ENCODE results near the gene FBXO40.

Gene FBXO40

GRCh38 chr3:121641127-121641526 is 47.9 kb downstream of the FBXO40 start:
- H3K27me3 Mint-ChIP-seq = no peaks in the 10 kb centered on the region
- peak overlapping the region; percentile 58 for H3K27ac Mint-ChIP-seq
- peaks cover 18% of the 10 kb centered on the region for H3K36me3 Mint-ChIP-seq
- no peak overlapping the region for H3K4me3 Mint-ChIP-seq
- peaks cover 21% of the 10 kb centered on the region for H3K4me1 Mint-ChIP-seq (ENCODE audit: low read depth)
- H3K9me3 Mint-ChIP-seq (ENCODE audit: low read depth) = no peaks in the 10 kb centered on the region

- peaks cover 23% of the 10 kb centered on the region for H3K4me1 Mint-ChIP-seq (ENCODE audit: low read depth)
- peaks cover 12% of the 10 kb centered on the region for H3K36me3 Mint-ChIP-seq
- H3K4me3 Mint-ChIP-seq = no peak overlapping the region
- peak overlapping the region; percentile 46 for H3K27ac Mint-ChIP-seq
- H3K27me3 Mint-ChIP-seq = no peaks in the 10 kb centered on the region
- H3K9me3 Mint-ChIP-seq (ENCODE audit: low read depth) = no peaks in the 10 kb centered on the region
Measured at GRCh38 chr3:121642601-121643314, 49.6 kb downstream of the FBXO40 start.

- Mint-ChIP-seq H3K36me3 (peaks cover 12% of the 10 kb centered on the region), H3K27ac (no peak overlapping the region), H3K9me3 (ENCODE audit: low read depth) (no peaks in the 10 kb centered on the region), H3K4me3 (no peak overlapping the region), H3K4me1 (ENCODE audit: low read depth) (peaks cover 31% of the 10 kb centered on the region), H3K27me3 (no peaks in the 10 kb centered on the region)
Measured at GRCh38 chr3:121645054-121645453, 51.9 kb downstream of the FBXO40 start.

GRCh38 chr3:121648219-121648958 is 55.2 kb downstream of the FBXO40 start:
- H3K36me3 Mint-ChIP-seq = peaks cover 7% of the 10 kb centered on the region
- H3K27ac Mint-ChIP-seq = peak overlapping the region; percentile 34
- H3K4me1 Mint-ChIP-seq (ENCODE audit: low read depth) = peaks cover 45% of the 10 kb centered on the region
- H3K4me3 Mint-ChIP-seq = no peak overlapping the region
- H3K9me3 Mint-ChIP-seq (ENCODE audit: low read depth) = no peaks in the 10 kb centered on the region
- no peaks in the 10 kb centered on the region for H3K27me3 Mint-ChIP-seq

GRCh38 chr3:121649645-121650044 is 56.5 kb downstream of the FBXO40 start:
- H3K4me3 Mint-ChIP-seq = no peak overlapping the region
- H3K9me3 Mint-ChIP-seq (ENCODE audit: low read depth) = no peaks in the 10 kb centered on the region
- H3K36me3 Mint-ChIP-seq = peaks cover 10% of the 10 kb centered on the region
- H3K4me1 Mint-ChIP-seq (ENCODE audit: low read depth) = peaks cover 58% of the 10 kb centered on the region
- no peaks in the 10 kb centered on the region for H3K27me3 Mint-ChIP-seq
- no peak overlapping the region for H3K27ac Mint-ChIP-seq

GRCh38 chr3:121651684-121652083 is 58.5 kb downstream of the FBXO40 start:
- no peaks in the 10 kb centered on the region for H3K9me3 Mint-ChIP-seq (ENCODE audit: low read depth)
- H3K27ac Mint-ChIP-seq = peak overlapping the region; percentile 78

GRCh38 chr3:121654493-121655385 is 61.6 kb downstream of the FBXO40 start:
- H3K9me3 Mint-ChIP-seq (ENCODE audit: low read depth) = no peaks in the 10 kb centered on the region
- peaks cover 27% of the 10 kb centered on the region for H3K36me3 Mint-ChIP-seq
- no peaks in the 10 kb centered on the region for H3K27me3 Mint-ChIP-seq

More at GRCh38 chr3:121651684-121652083, 58.5 kb downstream of the FBXO40 start:
- no peaks in the 10 kb centered on the region for H3K27me3 Mint-ChIP-seq
- peaks cover 15% of the 10 kb centered on the region for H3K36me3 Mint-ChIP-seq
- H3K4me3 Mint-ChIP-seq = peak overlapping the region; percentile 18
- H3K4me1 Mint-ChIP-seq (ENCODE audit: low read depth) = peaks cover 72% of the 10 kb centered on the region

GRCh38 chr3:121658716-121659435 is 65.7 kb downstream of the FBXO40 start:
- Mint-ChIP-seq H3K9me3 (ENCODE audit: low read depth) (no peaks in the 10 kb centered on the region), H3K4me3 (peak overlapping the region; percentile 97), H3K4me1 (ENCODE audit: low read depth) (peaks cover 70% of the 10 kb centered on the region), H3K36me3 (peaks cover 26% of the 10 kb centered on the region), H3K27ac (peak overlapping the region; percentile 99), H3K27me3 (no peaks in the 10 kb centered on the region)

More at GRCh38 chr3:121654493-121655385, 61.6 kb downstream of the FBXO40 start:
- H3K27ac Mint-ChIP-seq = peak overlapping the region; percentile 86
- peaks cover 88% of the 10 kb centered on the region for H3K4me1 Mint-ChIP-seq (ENCODE audit: low read depth)
- peak overlapping the region; percentile 75 for H3K4me3 Mint-ChIP-seq

GRCh38 chr3:121659586-121659985 is 66.4 kb downstream of the FBXO40 start:
- peaks cover 63% of the 10 kb centered on the region for H3K4me1 Mint-ChIP-seq (ENCODE audit: low read depth)
- H3K36me3 Mint-ChIP-seq = peaks cover 28% of the 10 kb centered on the region
- H3K27ac Mint-ChIP-seq = peak overlapping the region; percentile 99

GRCh38 chr3:121660356-121661171 is 67.4 kb downstream of the FBXO40 start, which contains the start of gene HCLS1:
Gene HCLS1, minus strand, starts transcription at chr3:121660903. Its CDS starts 2,556 bp downstream, at chr3:121658347.
- Mint-ChIP-seq H3K27ac (peak within 1 kb of the TSS; percentile 99), H3K4me3 (peak within 1 kb of the TSS; percentile 97), H3K4me1 (ENCODE audit: low read depth) (peaks cover 55% of the 10 kb centered on the region), H3K27me3 (no peaks in the 10 kb centered on the region), H3K36me3 (peaks cover 31% of the 10 kb centered on the region), H3K9me3 (ENCODE audit: low read depth) (no peaks in the 10 kb centered on the region)

More at GRCh38 chr3:121659586-121659985, 66.4 kb downstream of the FBXO40 start:
- Mint-ChIP-seq H3K4me3 (peak overlapping the region; percentile 97), H3K9me3 (ENCODE audit: low read depth) (no peaks in the 10 kb centered on the region), H3K27me3 (no peaks in the 10 kb centered on the region)

GRCh38 chr3:121661376-121661775 is 68.2 kb downstream of the FBXO40 start:
- H3K36me3 Mint-ChIP-seq = peaks cover 29% of the 10 kb centered on the region
- H3K4me1 Mint-ChIP-seq (ENCODE audit: low read depth) = peaks cover 50% of the 10 kb centered on the region
- peak overlapping the region; percentile 99 for H3K27ac Mint-ChIP-seq
- no peaks in the 10 kb centered on the region for H3K9me3 Mint-ChIP-seq (ENCODE audit: low read depth)
- H3K4me3 Mint-ChIP-seq = peak overlapping the region; percentile 97
- no peaks in the 10 kb centered on the region for H3K27me3 Mint-ChIP-seq

- Mint-ChIP-seq H3K27me3 (no peaks in the 10 kb centered on the region), H3K4me1 (ENCODE audit: low read depth) (peaks cover 37% of the 10 kb centered on the region)
Measured at GRCh38 chr3:121662742-121663141, 69.6 kb downstream of the FBXO40 start.

GRCh38 chr3:121663171-121663847 is 70.1 kb downstream of the FBXO40 start:
- Mint-ChIP-seq H3K36me3 (peaks cover 27% of the 10 kb centered on the region), H3K9me3 (ENCODE audit: low read depth) (no peaks in the 10 kb centered on the region), H3K27ac (no peak overlapping the region), H3K27me3 (no peaks in the 10 kb centered on the region), H3K4me3 (no peak overlapping the region), H3K4me1 (ENCODE audit: low read depth) (peaks cover 31% of the 10 kb centered on the region)

More at GRCh38 chr3:121662742-121663141, 69.6 kb downstream of the FBXO40 start:
- Mint-ChIP-seq H3K4me3 (no peak overlapping the region), H3K9me3 (ENCODE audit: low read depth) (no peaks in the 10 kb centered on the region), H3K36me3 (peaks cover 33% of the 10 kb centered on the region), H3K27ac (no peak overlapping the region)

Measured in activated naive CD8-positive, alpha-beta T cell (primary cell).